ENCODE measurements around the gene XYLT2.
A peak's percentile ranks its signal among the peaks of the same experiment; 100 is the strongest.
"Not testable (repeated sequence)": the region's sequence is repeated elsewhere in the genome, so short reads cannot be mapped to it uniquely, and the experiment has no call there.

The XYLT2 gene

DNA sequence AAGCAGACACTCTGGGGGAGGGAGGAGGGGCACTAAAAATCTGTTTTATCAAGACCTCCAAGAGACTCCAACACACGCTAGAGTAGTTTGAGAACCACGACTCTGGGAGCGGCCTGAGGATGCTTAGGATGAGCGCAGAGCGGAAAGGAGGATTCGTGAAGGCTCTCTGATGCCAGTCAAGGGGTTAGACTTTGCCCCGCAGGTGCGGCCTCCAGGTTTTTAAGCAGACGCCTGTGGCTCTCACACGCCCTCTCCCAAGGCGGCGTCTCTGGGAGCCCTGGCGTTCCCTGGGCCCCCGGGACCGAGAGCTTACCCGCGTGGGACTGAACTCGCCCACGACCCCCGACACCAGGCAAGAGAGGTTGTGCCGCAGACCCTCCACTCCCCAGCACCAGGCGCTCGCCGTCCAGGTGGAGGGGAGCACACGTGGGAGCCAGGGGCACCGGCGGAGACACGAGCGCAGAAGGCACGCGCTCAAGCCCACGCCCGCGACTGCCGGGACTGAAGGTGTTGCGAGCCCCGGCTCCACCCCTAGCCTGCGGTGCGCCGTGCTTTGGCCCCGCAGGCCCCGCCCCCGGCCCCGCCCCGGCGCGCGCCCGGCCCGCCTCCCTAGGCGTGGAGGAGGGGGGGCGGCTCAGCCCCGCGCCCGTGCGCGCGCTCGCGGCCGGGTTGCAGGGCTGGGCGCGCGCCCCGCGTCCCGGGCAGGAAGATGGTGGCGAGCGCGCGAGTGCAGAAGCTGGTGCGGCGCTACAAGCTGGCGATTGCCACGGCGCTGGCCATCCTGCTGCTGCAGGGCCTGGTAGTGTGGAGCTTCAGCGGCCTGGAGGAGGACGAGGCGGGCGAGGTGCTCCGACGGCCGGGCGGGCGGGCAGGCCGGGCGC lies at the start of gene XYLT2:
TSS of gene XYLT2 (plus strand) at position 695 of the 881 bp plus-strand sequence. CDS start at position 710, 15 bp downstream.
- TF ChIP-seq, protein P1, sequence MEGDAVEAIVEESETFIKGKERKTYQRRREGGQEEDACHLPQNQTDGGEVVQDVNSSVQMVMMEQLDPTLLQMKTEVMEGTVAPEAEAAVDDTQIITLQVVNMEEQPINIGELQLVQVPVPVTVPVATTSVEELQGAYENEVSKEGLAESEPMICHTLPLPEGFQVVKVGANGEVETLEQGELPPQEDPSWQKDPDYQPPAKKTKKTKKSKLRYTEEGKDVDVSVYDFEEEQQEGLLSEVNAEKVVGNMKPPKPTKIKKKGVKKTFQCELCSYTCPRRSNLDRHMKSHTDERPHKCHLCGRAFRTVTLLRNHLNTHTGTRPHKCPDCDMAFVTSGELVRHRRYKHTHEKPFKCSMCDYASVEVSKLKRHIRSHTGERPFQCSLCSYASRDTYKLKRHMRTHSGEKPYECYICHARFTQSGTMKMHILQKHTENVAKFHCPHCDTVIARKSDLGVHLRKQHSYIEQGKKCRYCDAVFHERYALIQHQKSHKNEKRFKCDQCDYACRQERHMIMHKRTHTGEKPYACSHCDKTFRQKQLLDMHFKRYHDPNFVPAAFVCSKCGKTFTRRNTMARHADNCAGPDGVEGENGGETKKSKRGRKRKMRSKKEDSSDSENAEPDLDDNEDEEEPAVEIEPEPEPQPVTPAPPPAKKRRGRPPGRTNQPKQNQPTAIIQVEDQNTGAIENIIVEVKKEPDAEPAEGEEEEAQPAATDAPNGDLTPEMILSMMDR (conservative IDR thresholded peaks at IDR 0.05), result no peak
- peak within 1 kb of the TSS; percentile 93 for H3K27ac ChIP-seq

DNA sequence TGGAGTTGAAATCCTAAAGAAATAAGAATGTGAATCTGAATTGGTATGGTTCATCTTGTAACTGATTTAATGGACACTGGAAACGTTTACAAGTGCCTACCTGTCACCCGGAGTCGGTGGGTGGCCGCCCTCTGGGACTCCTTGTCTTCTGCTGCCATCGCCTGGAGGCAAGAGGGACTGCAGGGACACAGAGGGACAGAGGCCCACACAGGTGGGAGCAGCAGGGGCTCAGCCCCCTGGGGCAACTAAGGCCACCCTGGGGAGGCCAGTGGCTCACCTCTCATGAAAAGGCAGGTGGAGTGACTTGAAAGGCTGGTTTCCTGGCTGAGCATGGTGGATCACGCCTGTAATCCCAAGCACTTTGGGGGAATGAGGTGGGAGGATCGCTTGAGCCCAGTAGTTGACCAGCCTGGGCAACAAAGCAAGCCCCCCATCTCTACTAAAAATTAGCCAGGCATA lies 48.5 kb upstream of the XYLT2 start:
- TF ChIP-seq, protein P1 (conservative IDR thresholded peaks at IDR 0.05), result peak; percentile 97
- no peak overlapping the region for H3K27ac ChIP-seq

DNA sequence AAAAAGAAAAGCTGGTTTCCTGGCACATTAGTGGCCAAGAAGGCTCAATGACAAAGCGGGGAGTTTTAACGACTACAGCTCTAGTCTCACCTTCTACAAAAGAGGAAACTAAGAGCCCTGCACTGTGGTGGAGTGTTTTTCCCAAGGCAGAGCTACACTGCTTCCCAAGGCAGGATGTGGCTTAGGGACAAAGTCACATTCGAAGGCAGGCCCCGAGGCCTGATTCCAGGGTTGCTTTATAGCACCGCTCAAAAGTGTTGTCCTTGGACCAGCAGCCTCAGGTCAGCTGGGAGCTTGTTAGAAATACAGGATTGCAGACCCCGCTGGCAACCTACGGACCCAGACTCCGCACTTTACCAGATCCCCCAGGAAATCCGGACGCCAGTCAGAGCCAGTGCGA lies 47.9 kb upstream of the XYLT2 start:
- no peak overlapping the region for H3K27ac ChIP-seq

DNA sequence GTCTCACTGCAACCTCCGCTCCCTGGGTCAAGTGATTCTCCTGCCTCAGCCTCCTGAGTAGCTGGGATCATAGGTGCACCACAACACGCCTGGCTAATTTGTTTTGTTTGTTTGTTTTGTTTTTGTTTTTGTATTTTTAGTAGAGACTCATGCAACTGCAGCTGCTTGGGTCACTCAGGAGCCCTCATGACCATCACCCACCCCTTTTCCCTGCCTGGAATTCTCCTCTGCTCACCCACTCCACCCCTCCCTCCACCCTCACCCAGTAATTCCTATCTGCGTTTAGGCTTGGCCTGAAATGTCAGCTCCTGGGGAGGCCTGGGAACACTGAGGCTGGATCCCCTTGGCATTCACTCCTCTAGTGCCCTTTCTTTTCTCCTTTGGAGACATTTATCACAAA lies 46.1 kb upstream of the XYLT2 start:
- TF ChIP-seq, protein P1 (conservative IDR thresholded peaks at IDR 0.05), result no peak
- H3K27ac ChIP-seq, result no peak overlapping the region

More for the DNA sequence above, 47.9 kb upstream of the XYLT2 start:
- TF ChIP-seq, protein P1 (conservative IDR thresholded peaks at IDR 0.05), result no peak

DNA sequence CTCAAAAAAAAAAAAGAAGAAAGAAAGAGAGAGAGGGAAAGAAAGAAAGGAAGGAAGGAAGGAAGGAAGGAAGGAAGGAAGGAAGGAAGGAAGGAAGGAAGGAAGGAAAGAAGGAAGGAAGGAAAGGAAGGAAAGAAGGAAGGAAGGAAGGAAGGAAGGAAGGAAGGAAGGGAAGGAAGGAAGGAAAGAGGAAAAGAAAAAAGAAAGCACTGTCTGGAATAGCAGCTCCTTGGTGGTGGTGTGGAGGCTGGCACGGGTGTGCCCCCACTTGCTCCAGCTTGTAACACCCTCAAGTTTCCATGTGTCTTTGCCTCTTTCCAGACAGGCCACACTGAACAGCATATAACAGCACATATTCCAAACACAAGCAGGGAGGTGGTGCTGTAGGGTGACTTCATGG lies 45.1 kb upstream of the XYLT2 start:
- H3K27ac ChIP-seq, result not testable (repeated sequence)

DNA sequence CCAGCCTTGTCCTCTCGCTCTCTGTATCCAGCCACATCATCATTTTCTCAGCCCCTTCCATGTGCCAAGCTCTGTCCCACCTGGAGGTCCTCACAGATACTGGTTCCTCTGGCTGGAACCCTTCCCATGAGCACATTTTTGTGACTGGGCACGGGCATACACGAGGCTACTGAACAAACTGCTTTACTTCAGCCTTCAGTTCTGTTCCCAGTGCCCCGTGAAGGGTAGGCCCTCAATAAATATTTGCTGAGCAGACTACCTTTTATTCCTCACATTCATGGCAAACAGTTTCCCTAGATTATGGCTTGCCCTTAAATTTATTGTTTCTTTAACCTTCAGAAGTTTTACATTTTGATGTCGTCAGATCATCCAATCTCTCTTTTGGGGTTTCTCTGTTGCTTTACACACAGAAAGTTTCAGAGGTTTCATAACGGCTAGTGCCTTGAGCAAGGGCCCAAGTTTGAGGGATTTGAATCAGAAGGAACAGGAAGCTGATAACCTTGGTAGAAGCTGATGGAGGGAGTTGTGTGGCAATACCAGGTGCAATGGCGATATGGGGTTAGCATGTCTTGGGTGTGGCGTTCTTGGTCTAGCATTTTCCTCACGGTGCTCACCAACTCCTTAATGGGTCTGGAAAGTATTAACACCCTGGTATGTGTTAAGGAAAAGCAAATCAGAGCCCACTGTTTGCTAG lies 43.9 kb upstream of the XYLT2 start:
- TF ChIP-seq, protein P1 (conservative IDR thresholded peaks at IDR 0.05), result no peak
- H3K27ac ChIP-seq, result no peak overlapping the region

DNA sequence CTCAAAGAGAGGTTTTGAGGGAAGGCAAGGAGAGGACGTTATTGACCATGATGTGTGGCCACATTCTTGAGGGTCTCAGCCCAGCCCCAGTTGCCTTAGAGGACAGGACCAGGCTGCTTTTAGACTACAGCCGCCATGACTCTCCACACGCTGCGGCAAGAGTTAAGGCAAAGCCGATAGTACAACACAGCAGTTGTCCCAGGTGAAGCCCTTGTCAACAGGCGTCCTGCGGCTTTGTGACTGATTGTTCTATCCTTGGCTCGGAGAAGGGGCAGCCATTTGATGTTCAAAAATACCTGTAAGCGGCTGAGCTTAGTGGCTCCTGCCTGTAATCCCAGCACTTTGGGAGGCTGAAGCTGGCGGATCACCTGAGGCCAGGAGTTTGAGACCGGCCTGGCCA lies 42.9 kb upstream of the XYLT2 start:
- TF ChIP-seq, protein P1 (conservative IDR thresholded peaks at IDR 0.05), result no peak
- H3K27ac ChIP-seq, result no peak overlapping the region

Measured in VCaP (cell line).